SK-N-MC (cell line): ENCODE measurements around the gene LALBA.
"Not testable (repeated sequence)": the region's sequence is repeated elsewhere in the genome, so short reads cannot be mapped to it uniquely, and the experiment has no call there.

Experiments used
- EZH2 ChIP-seq: fragments of 200-600 bp; sonication (generic); IDR thresholded peaks from one replicate; pipeline ENCODE4 v1.6.1; 2017; ENCODE audit warnings: antibody characterized with exemption
- FOXP2 ChIP-seq: optimal IDR thresholded peaks from 2 replicates; pipeline ENCODE3; 2011; ENCODE audit warnings: mild to moderate bottlenecking, moderate library complexity; ENCODE audit not compliant: insufficient read depth; ENCODE audit errors: extremely low read length, control extremely low read depth
- POLR2AphosphoS5 ChIP-seq: IDR thresholded peaks from 2 replicates; pipeline ENCODE4 v1.6.1; 2012; ENCODE audit warnings: mild to moderate bottlenecking, low read depth, low read length, borderline replicate concordance

DNA sequence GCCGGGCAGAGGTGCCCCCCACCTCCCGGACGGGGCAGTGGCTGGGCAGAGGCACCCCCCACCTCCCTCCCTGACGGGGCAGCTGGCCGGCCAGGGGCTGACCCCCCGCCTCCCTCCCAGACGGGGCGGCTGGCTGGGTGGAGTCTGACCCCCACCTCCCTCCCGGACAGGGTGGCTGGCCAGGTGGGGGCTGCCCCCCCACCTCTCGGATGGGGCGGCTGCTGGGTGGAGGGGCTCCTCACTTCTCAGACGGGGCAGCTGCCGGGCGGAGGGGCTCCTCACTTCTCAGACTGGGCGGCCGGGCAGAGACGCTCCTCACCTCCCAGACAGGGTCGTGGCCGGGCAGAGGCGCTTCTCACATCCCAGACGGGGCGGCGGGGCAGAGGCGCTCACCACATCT is 49.5 kb downstream of the LALBA start:
- not testable (repeated sequence) for TF ChIP-seq POLR2AphosphoS5, EZH2, FOXP2
